GM12878 (cell line): ENCODE measurements around the gene THTPA. TPM values are rescaled to one million over a fixed set of nuclear protein-coding genes. Genes with fewer than 3 reads are reported as not detected.
A peak's percentile ranks its signal among the peaks of the same experiment; 100 is the strongest.

ENCODE experiments used
- ATF3 ChIP-seq: IDR thresholded peaks from 2 replicates; pipeline ENCODE4 v1.6.1; 2011; ENCODE audit warnings: low read depth, mild to moderate bottlenecking, low read length, moderate library complexity, borderline replicate concordance; ENCODE audit errors: extremely low read depth
- CBFB ChIP-seq: IDR thresholded peaks from 2 replicates; pipeline ENCODE4 v1.6.1; 2016; ENCODE audit warnings: antibody characterized with exemption, low read depth
- CREB1 ChIP-seq: IDR thresholded peaks from 2 replicates; pipeline ENCODE4 v1.6.1; 2012; ENCODE audit warnings: low read depth, mild to moderate bottlenecking, inconsistent platforms
- CTCF ChIP-seq, 3 experiments: IDR thresholded peaks in 2 of 3; conservative IDR thresholded peaks in 1 of 3; 2 replicates each; pipeline ENCODE4 v1.5.1; 2011; ENCODE audit warnings: low read depth in 3 of 3, low read length in 3 of 3, mild to moderate bottlenecking in 3 of 3, control low read depth in 2 of 3, moderate library complexity in 2 of 3, inconsistent platforms in 1 of 3, mixed read lengths in 1 of 3; ENCODE audit not compliant: control insufficient read depth in 2 of 3, insufficient read depth in 1 of 3; ENCODE audit errors: extremely low read depth in 1 of 3
- MTA3 ChIP-seq: IDR thresholded peaks from 2 replicates; pipeline ENCODE4 v1.6.1; 2012; ENCODE audit warnings: low read length, inconsistent platforms, borderline replicate concordance
- MXI1 ChIP-seq: fragments of 150-350 bp; IDR thresholded peaks from 2 replicates; pipeline ENCODE4 v1.6.1; 2011; ENCODE audit warnings: low read depth, mild to moderate bottlenecking, inconsistent platforms, low read length, improper control_type of control experiment
- POLR2AphosphoS2 ChIP-seq: IDR thresholded peaks from 2 replicates; pipeline ENCODE4 v1.6.1; 2011; ENCODE audit warnings: low read depth, mild to moderate bottlenecking, low read length, improper control_type of control experiment, moderate library complexity
- RAD51 ChIP-seq: fragments of 450-650 bp; IDR thresholded peaks from 2 replicates; pipeline ENCODE4 v1.6.1; 2016; ENCODE audit warnings: moderate library complexity, mild to moderate bottlenecking, inconsistent platforms
- RCOR1 ChIP-seq: conservative IDR thresholded peaks from 2 replicates; pipeline ENCODE4 v1.6.1; 2012; ENCODE audit warnings: low read depth, low read length, improper control_type of control experiment
- SMAD5 ChIP-seq: IDR thresholded peaks from 2 replicates; pipeline ENCODE4 v1.6.1; 2016; ENCODE audit warnings: antibody characterized with exemption, low read depth
- TCF12 ChIP-seq: IDR thresholded peaks from 2 replicates; pipeline ENCODE4 v1.6.1; 2011; ENCODE audit warnings: low read depth, mild to moderate bottlenecking, low read length
- WRNIP1 ChIP-seq: IDR thresholded peaks from 2 replicates; pipeline ENCODE4 v1.6.1; 2011; ENCODE audit warnings: low read depth, low read length, improper control_type of control experiment, borderline replicate concordance
- YY1 ChIP-seq: IDR thresholded peaks from 2 replicates; pipeline ENCODE4 v1.6.1; 2011; ENCODE audit warnings: low read depth, mild to moderate bottlenecking, low read length
- ZBED1 ChIP-seq: IDR thresholded peaks from 2 replicates; pipeline ENCODE4 v1.6.1; 2016; ENCODE audit warnings: borderline replicate concordance
- ZNF217 ChIP-seq: fragments of 450-650 bp; IDR thresholded peaks from 2 replicates; pipeline ENCODE4 v1.6.1; 2017; ENCODE audit warnings: antibody characterized with exemption, mild to moderate bottlenecking
- polyA plus RNA-seq, 11 experiments: library from polyadenylated mRNA; depleted of rRNA in 4 of 11; unstranded in 6 of 11; stranded (reverse) in 5 of 11; fragments of >200 nt; fragmentation: Nextera tagmentation in 4 of 11; fragmentation: Illumina TruSeq in 1 of 11; extraction: Ambion mirVana in 4 of 11; extraction: Trizol in 1 of 11; gene quantifications; 1 replicate in 1 of 11; 2 replicates in 10 of 11; pipeline versions ENCODE4 v1.2.1 to v1.2.3, GENCODE V29; 2011 to 2016; ENCODE audit warnings: inconsistent platforms in 2 of 11, missing spikeins in 2 of 11, low read depth in 1 of 11
- total RNA-seq, 4 experiments: library from RNA; depleted of rRNA in 3 of 4; stranded (reverse); fragments of >200 nt in 3 of 4; fragmentation: Illumina TruSeq in 1 of 4; extraction: Trizol in 1 of 4; gene quantifications; 2 replicates each; pipeline versions ENCODE4 v1.2.1 to v1.2.3, GENCODE V29; 2013 to 2021
- TF ChIP-seq, protein P1 (sequence below): fragments of 150-350 bp; IDR thresholded peaks from 2 replicates; pipeline ENCODE4 v1.6.1; 2014; ENCODE audit warnings: mild to moderate bottlenecking, low read depth, low read length
- TF ChIP-seq, protein P2 (sequence below): fragments of 450-650 bp; IDR thresholded peaks from 2 replicates; pipeline ENCODE4 v1.6.1; 2016; ENCODE audit warnings: mild to moderate bottlenecking, moderate library complexity, borderline replicate concordance
- TF ChIP-seq, protein P3 (sequence below): fragments of 150-350 bp; IDR thresholded peaks from 2 replicates; pipeline ENCODE4 v1.6.1; 2016; ENCODE audit warnings: low read depth, low read length

The THTPA gene
- total and polyA plus RNA-seq, 10 of the 15 experiments (the other 5 are each of a cell fraction or from before 2014, with no cell fraction given) = 3.1 to 24.9 (median 12.8) TPM

- TF ChIP-seq, protein P1, sequence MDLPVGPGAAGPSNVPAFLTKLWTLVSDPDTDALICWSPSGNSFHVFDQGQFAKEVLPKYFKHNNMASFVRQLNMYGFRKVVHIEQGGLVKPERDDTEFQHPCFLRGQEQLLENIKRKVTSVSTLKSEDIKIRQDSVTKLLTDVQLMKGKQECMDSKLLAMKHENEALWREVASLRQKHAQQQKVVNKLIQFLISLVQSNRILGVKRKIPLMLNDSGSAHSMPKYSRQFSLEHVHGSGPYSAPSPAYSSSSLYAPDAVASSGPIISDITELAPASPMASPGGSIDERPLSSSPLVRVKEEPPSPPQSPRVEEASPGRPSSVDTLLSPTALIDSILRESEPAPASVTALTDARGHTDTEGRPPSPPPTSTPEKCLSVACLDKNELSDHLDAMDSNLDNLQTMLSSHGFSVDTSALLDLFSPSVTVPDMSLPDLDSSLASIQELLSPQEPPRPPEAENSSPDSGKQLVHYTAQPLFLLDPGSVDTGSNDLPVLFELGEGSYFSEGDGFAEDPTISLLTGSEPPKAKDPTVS = no peak
- TF ChIP-seq ATF3 (no peak), ZNF217 (no peak), RCOR1 (0 out of 2 replicates have a peak, but pooled peaks have one; percentile 55), ZBED1 (no peak), WRNIP1 (no peak), TCF12 (0 out of 2 replicates have a peak, but pooled peaks have one; percentile 34), MTA3 (0 out of 2 replicates have a peak, but pooled peaks have one; percentile 48), SMAD5 (0 out of 2 replicates have a peak, but pooled peaks have one; percentile 49), MXI1 (peak; percentile 94), RAD51 (no peak), POLR2AphosphoS2 (peak; percentile 63), CTCF (IDR thresholded peaks at IDR 0.05 in 2 of 3, conservative IDR thresholded peaks at IDR 0.05 in 1 of 3; ENCODE audit: control insufficient read depth in 2 of 3, extremely low read depth in 1 of 3, insufficient read depth in 1 of 3, low read depth in 3 of 3, low read length in 3 of 3) (no peak), CBFB (peak; percentile 61; the same call in 1 of the 2 replicates), CREB1 (peak; percentile 78; the same call in 1 of the 2 replicates), YY1 (peak; percentile 95)
- TF ChIP-seq, protein P2, sequence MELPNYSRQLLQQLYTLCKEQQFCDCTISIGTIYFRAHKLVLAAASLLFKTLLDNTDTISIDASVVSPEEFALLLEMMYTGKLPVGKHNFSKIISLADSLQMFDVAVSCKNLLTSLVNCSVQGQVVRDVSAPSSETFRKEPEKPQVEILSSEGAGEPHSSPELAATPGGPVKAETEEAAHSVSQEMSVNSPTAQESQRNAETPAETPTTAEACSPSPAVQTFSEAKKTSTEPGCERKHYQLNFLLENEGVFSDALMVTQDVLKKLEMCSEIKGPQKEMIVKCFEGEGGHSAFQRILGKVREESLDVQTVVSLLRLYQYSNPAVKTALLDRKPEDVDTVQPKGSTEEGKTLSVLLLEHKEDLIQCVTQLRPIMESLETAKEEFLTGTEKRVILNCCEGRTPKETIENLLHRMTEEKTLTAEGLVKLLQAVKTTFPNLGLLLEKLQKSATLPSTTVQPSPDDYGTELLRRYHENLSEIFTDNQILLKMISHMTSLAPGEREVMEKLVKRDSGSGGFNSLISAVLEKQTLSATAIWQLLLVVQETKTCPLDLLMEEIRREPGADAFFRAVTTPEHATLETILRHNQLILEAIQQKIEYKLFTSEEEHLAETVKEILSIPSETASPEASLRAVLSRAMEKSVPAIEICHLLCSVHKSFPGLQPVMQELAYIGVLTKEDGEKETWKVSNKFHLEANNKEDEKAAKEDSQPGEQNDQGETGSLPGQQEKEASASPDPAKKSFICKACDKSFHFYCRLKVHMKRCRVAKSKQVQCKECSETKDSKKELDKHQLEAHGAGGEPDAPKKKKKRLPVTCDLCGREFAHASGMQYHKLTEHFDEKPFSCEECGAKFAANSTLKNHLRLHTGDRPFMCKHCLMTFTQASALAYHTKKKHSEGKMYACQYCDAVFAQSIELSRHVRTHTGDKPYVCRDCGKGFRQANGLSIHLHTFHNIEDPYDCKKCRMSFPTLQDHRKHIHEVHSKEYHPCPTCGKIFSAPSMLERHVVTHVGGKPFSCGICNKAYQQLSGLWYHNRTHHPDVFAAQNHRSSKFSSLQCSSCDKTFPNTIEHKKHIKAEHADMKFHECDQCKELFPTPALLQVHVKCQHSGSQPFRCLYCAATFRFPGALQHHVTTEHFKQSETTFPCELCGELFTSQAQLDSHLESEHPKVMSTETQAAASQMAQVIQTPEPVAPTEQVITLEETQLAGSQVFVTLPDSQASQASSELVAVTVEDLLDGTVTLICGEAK = peak; percentile 70; the same call in 1 of the 2 replicates
- TF ChIP-seq, protein P3, sequence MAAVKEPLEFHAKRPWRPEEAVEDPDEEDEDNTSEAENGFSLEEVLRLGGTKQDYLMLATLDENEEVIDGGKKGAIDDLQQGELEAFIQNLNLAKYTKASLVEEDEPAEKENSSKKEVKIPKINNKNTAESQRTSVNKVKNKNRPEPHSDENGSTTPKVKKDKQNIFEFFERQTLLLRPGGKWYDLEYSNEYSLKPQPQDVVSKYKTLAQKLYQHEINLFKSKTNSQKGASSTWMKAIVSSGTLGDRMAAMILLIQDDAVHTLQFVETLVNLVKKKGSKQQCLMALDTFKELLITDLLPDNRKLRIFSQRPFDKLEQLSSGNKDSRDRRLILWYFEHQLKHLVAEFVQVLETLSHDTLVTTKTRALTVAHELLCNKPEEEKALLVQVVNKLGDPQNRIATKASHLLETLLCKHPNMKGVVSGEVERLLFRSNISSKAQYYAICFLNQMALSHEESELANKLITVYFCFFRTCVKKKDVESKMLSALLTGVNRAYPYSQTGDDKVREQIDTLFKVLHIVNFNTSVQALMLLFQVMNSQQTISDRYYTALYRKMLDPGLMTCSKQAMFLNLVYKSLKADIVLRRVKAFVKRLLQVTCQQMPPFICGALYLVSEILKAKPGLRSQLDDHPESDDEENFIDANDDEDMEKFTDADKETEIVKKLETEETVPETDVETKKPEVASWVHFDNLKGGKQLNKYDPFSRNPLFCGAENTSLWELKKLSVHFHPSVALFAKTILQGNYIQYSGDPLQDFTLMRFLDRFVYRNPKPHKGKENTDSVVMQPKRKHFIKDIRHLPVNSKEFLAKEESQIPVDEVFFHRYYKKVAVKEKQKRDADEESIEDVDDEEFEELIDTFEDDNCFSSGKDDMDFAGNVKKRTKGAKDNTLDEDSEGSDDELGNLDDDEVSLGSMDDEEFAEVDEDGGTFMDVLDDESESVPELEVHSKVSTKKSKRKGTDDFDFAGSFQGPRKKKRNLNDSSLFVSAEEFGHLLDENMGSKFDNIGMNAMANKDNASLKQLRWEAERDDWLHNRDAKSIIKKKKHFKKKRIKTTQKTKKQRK = no peak
Measured at GRCh38 chr14:23555882-23556699, at the start of gene THTPA (continued).
